ENCODE results near the gene GLMP.

The GLMP gene

DNA sequence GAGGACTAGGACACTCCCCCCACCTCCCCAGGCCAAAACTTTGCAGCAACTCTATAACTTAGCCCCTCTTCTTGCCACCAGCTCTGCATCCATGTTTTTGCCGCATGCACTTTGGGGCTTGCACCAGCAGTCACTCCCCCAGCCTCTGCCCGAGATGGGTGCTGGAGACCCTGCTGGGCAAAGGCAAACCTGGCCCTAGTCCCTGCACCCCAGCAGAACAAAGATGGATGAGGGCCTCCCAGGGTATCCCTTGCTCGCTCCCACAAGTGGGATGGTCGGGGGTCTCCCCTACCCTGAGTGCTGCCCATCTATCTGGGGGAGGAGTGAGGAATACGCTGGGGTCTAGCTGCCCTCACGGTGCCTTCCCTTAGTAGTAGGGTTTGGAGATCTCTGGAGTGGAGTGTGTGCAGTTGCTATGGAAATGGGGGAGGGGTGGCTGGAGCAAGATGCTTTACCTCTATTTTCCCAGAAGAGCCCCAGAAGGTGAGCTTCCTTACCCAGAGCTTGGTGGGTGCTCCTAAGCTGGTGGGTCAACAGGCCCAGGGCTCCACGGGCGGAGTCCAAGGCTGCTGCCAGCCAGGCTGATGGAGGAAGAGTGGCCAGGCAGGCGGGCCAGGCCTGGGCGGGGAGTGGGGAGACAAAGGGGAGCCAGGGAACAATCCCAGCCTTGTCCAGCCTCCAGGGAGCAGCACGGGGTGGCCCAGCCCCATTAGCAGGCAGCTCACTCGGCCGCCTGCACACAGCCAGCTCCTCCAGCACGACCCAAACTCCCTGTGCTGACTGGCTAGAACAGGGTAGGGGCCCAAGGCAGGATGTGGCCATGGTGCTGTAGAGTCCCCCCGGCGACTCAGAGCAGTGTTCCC, 47.8 kb downstream of the GLMP start, which contains the start of gene PAQR6:
Gene PAQR6 (minus strand): TSS at position 597 of the 863 bp plus-strand sequence. CDS start 1,325 bp downstream, outside the sequence.
- DNase-seq: no peak

DNA sequence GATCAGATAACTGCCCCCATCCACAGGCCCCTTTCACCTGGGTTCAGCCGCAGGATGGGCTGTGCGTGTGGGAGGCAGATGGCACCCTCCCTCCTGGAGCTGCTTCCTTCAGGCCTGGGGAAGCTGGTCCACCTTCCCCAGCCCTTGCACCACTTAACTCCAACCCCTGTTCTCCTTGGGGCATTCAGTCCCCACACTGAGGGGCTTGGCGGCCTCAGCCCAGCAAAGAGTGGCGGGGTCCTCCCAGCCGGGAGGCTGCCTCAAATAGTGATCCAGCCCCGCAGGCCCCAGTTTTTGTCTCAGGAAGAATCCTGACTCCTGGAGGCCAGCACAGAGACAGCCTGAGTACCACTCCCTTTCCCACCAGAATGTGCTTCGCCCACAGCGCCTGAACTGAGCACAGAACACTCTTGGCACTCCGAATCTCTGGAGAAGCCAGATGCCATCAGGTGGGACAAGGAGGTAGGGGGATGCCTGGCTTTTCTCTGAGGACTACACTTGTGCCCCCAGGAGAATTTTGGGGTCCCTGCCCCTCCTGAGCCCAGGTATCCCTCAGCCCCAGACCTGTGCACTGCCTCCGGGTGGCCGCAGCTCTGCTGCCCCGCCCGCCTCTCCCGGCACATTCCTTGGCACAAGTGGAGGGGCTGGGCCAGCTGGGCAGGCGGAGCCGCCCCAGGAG, 48.6 kb downstream of the GLMP start:
- no peak for DNase-seq

DNA sequence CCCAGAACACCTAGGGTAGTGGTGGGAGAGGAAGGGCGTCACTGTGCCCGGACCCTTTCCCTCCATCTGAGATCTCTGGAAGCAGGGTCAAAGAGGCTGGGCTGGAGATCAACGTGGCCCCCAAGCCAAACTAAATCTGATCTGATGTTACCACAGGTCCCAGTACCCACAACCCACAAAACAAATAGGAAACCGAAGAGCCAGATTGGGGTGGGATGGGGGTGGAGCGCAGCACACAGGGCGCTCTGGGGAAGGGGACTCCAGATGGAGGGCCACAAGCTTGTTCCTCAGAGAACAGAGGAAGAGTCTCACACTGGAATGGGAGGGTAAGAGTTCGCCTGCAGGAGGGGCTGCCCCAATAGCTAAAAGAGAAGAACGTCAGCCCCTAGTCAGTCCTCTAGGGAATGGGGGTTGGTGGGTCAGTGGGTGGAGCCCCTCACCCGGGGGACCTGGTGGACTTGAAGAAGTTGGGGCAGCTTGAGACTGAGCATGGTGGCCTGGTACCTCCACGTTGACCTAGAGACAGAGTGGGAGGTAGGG, 49.2 kb downstream of the GLMP start:
- no peak for DNase-seq

DNA sequence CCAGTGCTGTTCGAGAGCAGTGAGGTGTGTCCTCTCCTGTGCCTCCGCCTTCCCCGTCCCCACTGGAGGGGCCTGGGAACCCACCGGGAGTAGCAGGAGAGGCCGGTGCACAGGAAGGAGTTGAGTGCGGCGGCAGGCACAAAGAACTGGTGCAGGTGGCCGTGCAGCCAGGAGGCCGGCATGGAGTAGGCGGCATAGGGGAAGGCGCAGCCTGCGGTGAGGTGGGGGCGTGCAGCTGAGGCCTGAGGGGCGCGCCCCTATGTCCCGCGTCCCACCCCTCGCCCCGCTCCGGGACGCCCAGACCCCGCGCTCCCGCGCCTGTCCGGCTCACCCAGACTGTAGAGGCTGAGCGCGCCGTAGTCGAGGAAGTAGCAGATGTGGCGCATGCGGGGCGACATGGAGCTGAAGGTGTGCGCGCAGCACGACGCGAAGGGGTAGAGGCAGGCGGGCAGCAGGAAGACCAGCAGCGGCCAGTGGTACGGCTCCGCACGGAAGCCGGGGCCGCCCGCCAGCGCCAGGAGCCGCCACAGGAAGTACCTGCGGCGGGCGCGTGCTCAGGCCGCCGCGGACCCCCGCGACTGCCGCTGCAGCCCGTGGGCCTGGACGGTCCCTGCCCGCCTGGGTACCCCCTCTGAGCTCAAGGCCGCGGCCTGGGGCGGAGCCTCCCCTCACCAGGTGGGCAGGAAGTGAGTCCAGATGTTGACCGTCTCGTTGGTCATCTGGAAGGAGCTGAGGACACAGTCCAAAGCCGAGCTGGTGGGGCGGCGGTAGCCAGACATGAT, 49.8 kb downstream of the GLMP start:
- peak; percentile 64 to 74 for DNase-seq

DNA sequence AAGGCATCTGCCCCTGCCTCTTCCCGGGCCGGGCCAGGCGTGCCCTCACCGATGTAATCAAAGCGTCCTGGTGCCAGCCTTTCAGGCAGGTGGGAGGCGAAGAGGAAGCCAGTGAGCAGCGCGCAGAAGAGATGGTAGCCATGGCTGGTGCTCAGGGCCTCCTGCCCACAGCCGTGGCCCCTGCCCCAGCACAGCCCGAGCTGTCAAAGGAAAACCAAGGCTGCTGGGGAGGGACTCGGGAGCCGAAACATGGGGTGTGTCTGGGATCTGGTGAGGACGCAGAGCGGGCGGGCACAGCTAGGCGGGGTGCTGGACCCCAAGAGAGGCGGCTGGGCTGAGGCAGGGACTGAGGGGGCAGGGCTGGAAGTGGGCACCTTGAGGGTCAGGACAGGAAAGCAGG, 50.8 kb downstream of the GLMP start:
- DNase-seq: no peak

DNA sequence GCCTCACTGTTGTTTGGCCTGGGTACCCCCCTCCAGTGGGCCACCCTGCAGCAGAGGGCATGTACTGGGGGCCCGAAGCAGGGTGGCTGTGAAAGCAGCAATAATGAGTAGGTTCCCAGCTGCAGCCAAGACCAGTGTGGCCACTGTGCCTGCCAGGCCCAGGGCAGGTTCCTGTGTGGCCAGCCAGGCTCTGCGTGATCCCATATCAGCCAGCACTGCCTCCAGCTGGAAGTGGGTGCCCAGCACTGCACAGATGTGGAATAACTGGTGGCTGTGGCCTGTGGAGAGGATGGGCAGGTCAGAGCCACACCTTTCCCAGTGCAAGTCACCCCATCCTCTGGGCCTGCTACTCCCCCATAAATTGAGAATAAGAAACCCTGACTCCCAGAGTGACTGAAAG, 51.4 kb downstream of the GLMP start:
- no peak for DNase-seq

DNA sequence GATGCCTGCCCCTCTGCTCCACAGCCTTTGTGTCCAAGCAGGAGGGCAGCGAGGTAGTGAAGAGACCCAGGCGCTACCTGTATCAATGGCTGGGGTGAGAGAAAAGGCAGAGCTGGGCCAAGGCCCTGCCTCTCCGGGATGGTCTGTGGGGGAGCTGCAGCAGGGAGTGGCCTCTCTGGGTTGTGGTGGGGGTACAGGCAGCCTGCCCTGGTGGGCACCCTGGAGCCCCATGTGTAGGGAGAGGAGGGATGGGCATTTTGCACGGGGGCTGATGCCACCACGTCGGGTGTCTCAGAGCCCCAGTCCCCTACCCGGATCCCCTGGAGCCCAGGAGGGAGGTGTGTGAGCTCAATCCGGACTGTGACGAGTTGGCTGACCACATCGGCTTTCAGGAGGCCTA, 52.7 kb downstream of the GLMP start:
- DNase-seq: no peak

Measured in NCI-H2081 (cell line).